ENCODE measurements around the gene PMM1.

PMM1 gene

GRCh38 chr22:41540006-41540315 lies 49.7 kb downstream of the PMM1 start:
- no peak for ATAC-seq (ENCODE audit: insufficient read depth, low read depth)
- peaks cover 42% of the 10 kb centered on the region; the same call in 1 of the 2 replicates for H4K20me1 ChIP-seq (ENCODE audit: insufficient read depth, low read length)
- no peak for DNase-seq
- no peaks in the 10 kb centered on the region for H3K9me3 ChIP-seq (ENCODE audit: insufficient read depth, low read length, severe bottlenecking)
- no peak overlapping the region for H2AFZ ChIP-seq (ENCODE audit: low read depth, low read length)
- peaks cover 55% of the 10 kb centered on the region for H3K79me2 ChIP-seq (ENCODE audit: insufficient read depth, low read length)
- H3K4me3 ChIP-seq (ENCODE audit: low read depth in 1 of 2, low read length in 2 of 2) = no peak overlapping the region
- H3K27me3 ChIP-seq (ENCODE audit: insufficient read depth, low read length, poor library complexity) = no peaks in the 10 kb centered on the region
- H3K4me1 ChIP-seq (ENCODE audit: insufficient read depth, low read length) = peaks cover 37% of the 10 kb centered on the region
- H3K27ac ChIP-seq (ENCODE audit: low read length) = no peak overlapping the region
- H3K9ac ChIP-seq (ENCODE audit: low read depth, low read length) = no peak overlapping the region
- TF ChIP-seq EZH2 (IDR thresholded peaks at IDR 0.05; ENCODE audit: borderline replicate concordance, low read depth, low read length, severe bottlenecking) = no peak
- TF ChIP-seq, protein P1, sequence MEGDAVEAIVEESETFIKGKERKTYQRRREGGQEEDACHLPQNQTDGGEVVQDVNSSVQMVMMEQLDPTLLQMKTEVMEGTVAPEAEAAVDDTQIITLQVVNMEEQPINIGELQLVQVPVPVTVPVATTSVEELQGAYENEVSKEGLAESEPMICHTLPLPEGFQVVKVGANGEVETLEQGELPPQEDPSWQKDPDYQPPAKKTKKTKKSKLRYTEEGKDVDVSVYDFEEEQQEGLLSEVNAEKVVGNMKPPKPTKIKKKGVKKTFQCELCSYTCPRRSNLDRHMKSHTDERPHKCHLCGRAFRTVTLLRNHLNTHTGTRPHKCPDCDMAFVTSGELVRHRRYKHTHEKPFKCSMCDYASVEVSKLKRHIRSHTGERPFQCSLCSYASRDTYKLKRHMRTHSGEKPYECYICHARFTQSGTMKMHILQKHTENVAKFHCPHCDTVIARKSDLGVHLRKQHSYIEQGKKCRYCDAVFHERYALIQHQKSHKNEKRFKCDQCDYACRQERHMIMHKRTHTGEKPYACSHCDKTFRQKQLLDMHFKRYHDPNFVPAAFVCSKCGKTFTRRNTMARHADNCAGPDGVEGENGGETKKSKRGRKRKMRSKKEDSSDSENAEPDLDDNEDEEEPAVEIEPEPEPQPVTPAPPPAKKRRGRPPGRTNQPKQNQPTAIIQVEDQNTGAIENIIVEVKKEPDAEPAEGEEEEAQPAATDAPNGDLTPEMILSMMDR (IDR thresholded peaks at IDR 0.05; ENCODE audit: borderline replicate concordance, extremely low read depth, low read length, poor library complexity, severe bottlenecking) = no peak
- peaks cover 39% of the 10 kb centered on the region for H3K36me3 ChIP-seq (ENCODE audit: insufficient read depth, low read length)
- no peak overlapping the region for H3K4me2 ChIP-seq (ENCODE audit: insufficient read depth, low read length)

DNA sequence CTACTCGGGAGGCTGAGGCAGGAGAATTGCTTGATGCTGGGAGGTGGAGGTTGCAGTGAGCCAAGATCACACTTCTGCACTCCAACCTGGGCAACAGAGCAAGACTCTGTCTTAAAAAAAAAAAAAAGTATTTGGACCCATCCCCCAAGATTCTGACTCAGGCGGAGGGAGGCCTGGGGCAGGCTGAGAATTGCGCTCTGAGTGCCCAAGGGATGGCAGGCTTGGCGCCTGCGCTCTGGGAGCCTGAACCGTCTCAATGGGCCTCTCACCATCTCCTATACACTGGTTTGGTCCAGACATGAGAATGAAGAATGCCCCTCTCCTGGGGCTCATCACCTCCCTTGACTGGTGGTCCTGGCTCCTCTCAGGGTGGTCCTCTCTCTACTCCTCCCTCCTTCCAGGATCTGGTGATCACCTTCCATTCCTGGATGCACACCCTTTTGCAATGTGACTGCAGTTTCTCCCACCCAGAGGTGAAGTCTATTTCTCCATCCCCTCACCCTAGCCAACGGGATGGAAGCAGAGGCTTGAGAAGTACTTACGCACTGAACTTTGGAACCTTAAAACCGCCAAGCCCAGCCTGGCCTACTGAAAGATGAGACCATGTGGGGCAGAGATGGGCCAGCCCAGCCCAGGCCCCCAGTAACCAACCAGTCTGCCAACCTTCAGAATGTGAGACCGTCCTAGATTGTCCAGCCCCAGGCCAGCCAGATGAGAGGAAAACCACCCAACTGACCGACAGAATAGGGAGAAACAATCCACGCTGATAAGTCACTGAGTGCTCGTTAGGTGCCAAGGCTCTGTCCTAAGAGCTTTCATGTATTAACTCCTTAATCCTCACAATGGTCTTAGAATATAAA lies 50.3 kb downstream of the PMM1 start:
- Histone ChIP-seq H3K4me2 (ENCODE audit: insufficient read depth, low read length) (no peak overlapping the region), H3K9ac (ENCODE audit: low read depth, low read length) (no peak overlapping the region), H3K27me3 (ENCODE audit: insufficient read depth, low read length, poor library complexity) (no peaks in the 10 kb centered on the region), H3K4me3 (ENCODE audit: low read depth in 1 of 2, low read length in 2 of 2) (no peak overlapping the region), H3K9me3 (ENCODE audit: insufficient read depth, low read length, severe bottlenecking) (no peaks in the 10 kb centered on the region), H3K27ac (ENCODE audit: low read length) (no peak overlapping the region), H3K79me2 (ENCODE audit: insufficient read depth, low read length) (peaks cover 55% of the 10 kb centered on the region), H3K36me3 (ENCODE audit: insufficient read depth, low read length) (peaks cover 44% of the 10 kb centered on the region), H3K4me1 (ENCODE audit: insufficient read depth, low read length) (peaks cover 32% of the 10 kb centered on the region), H2AFZ (ENCODE audit: low read depth, low read length) (no peak overlapping the region), H4K20me1 (ENCODE audit: insufficient read depth, low read length) (peaks cover 42% of the 10 kb centered on the region; the same call in 1 of the 2 replicates)
- ATAC-seq (ENCODE audit: insufficient read depth, low read depth) = no peak
- no peak for DNase-seq
- TF ChIP-seq EZH2 (IDR thresholded peaks at IDR 0.05; ENCODE audit: borderline replicate concordance, low read depth, low read length, severe bottlenecking) = no peak
- TF ChIP-seq, protein P1 (IDR thresholded peaks at IDR 0.05; ENCODE audit: borderline replicate concordance, extremely low read depth, low read length, poor library complexity, severe bottlenecking) = no peak

GRCh38 chr22:41538583-41538982 lies 51.1 kb downstream of the PMM1 start:
- no peaks in the 10 kb centered on the region for H3K9me3 ChIP-seq (ENCODE audit: insufficient read depth, low read length, severe bottlenecking)
- no peak for ATAC-seq (ENCODE audit: insufficient read depth, low read depth)
- H3K4me3 ChIP-seq (ENCODE audit: low read depth in 1 of 2, low read length in 2 of 2) = no peak overlapping the region
- H3K27me3 ChIP-seq (ENCODE audit: insufficient read depth, low read length, poor library complexity) = no peaks in the 10 kb centered on the region
- peaks cover 32% of the 10 kb centered on the region for H3K4me1 ChIP-seq (ENCODE audit: insufficient read depth, low read length)
- no peak overlapping the region for H3K27ac ChIP-seq (ENCODE audit: low read length)
- TF ChIP-seq EZH2 (IDR thresholded peaks at IDR 0.05; ENCODE audit: borderline replicate concordance, low read depth, low read length, severe bottlenecking) = no peak
- TF ChIP-seq, protein P1 (IDR thresholded peaks at IDR 0.05; ENCODE audit: borderline replicate concordance, extremely low read depth, low read length, poor library complexity, severe bottlenecking) = no peak
- H3K79me2 ChIP-seq (ENCODE audit: insufficient read depth, low read length) = peaks cover 49% of the 10 kb centered on the region
- peaks cover 47% of the 10 kb centered on the region for H3K36me3 ChIP-seq (ENCODE audit: insufficient read depth, low read length)
- no peak overlapping the region for H3K4me2 ChIP-seq (ENCODE audit: insufficient read depth, low read length)
- H2AFZ ChIP-seq (ENCODE audit: low read depth, low read length) = no peak overlapping the region
- H3K9ac ChIP-seq (ENCODE audit: low read depth, low read length) = no peak overlapping the region
- DNase-seq = no peak
- peaks cover 45% of the 10 kb centered on the region; the same call in 1 of the 2 replicates for H4K20me1 ChIP-seq (ENCODE audit: insufficient read depth, low read length)
